ENCODE measurements around the gene PIGB. TPM values are rescaled to one million over a fixed set of nuclear protein-coding genes. Genes with fewer than 3 reads are reported as not detected.
"Not testable (repeated sequence)": the region's sequence is repeated elsewhere in the genome, so short reads cannot be mapped to it uniquely, and the experiment has no call there.

Gene PIGB
- total and polyA plus RNA-seq, 2 of the 13 experiments (the other 11 are each of a cell fraction or from before 2014, with no cell fraction given) = 14.5 to 19.1 TPM

DNA sequence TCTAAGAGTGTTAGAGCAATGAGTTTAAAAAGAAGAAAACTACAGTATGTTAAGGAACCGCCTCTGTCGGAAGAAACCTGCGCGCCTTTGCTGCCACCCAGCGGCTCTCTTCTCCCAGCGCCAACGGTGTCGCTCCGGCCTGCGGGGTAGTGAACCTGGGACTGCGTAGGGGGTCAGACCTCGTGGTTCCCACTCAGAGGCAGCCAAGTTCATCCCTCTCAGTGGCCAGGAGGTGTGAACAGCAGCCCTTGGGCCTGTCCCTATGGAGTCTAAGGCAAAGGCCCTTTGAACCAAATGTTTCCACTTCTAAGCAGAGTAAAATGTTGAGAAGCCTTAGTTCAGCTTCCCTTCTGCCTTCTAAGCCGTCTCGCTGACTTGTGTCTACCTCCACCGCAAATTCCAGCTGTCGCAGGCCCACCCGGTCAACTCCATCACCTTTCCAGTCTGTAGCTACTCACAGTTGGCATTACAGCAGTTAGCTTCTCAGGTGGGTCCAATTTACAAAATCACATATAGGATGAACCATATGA is 28.4 kb upstream of the PIGB start (continued):
- TF ChIP-seq PHF21A (CRISPR knock-in tag; IDR thresholded peaks at IDR 0.05) (no peak; the same call in 1 of the 2 replicates), ZBTB38 (CRISPR knock-in tag; IDR thresholded peaks at IDR 0.05) (no peak), NR2C2 (CRISPR knock-in tag; IDR thresholded peaks at IDR 0.05; ENCODE audit: borderline replicate concordance) (peak; percentile 54; the same call in 1 of the 2 replicates), GATAD2A (CRISPR knock-in tag; IDR thresholded peaks at IDR 0.05) (0 out of 2 replicates have a peak, but pooled peaks have one; percentile 30), ZNF121 (CRISPR knock-in tag; IDR thresholded peaks at IDR 0.05) (peak; percentile 37; the same call in 1 of the 2 replicates)
- TF ChIP-seq, protein P1, sequence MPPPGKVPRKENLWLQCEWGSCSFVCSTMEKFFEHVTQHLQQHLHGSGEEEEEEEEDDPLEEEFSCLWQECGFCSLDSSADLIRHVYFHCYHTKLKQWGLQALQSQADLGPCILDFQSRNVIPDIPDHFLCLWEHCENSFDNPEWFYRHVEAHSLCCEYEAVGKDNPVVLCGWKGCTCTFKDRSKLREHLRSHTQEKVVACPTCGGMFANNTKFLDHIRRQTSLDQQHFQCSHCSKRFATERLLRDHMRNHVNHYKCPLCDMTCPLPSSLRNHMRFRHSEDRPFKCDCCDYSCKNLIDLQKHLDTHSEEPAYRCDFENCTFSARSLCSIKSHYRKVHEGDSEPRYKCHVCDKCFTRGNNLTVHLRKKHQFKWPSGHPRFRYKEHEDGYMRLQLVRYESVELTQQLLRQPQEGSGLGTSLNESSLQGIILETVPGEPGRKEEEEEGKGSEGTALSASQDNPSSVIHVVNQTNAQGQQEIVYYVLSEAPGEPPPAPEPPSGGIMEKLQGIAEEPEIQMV (CRISPR knock-in tag; IDR thresholded peaks at IDR 0.05; ENCODE audit: low read depth) = 0 out of 2 replicates have a peak, but pooled peaks have one; percentile 56
- TF ChIP-seq, protein P2, sequence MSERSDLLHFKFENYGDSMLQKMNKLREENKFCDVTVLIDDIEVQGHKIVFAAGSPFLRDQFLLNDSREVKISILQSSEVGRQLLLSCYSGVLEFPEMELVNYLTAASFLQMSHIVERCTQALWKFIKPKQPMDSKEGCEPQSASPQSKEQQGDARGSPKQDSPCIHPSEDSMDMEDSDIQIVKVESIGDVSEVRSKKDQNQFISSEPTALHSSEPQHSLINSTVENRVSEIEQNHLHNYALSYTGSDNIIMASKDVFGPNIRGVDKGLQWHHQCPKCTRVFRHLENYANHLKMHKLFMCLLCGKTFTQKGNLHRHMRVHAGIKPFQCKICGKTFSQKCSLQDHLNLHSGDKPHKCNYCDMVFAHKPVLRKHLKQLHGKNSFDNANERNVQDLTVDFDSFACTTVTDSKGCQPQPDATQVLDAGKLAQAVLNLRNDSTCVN (CRISPR knock-in tag; IDR thresholded peaks at IDR 0.05; ENCODE audit: borderline replicate concordance) = no peak

DNA sequence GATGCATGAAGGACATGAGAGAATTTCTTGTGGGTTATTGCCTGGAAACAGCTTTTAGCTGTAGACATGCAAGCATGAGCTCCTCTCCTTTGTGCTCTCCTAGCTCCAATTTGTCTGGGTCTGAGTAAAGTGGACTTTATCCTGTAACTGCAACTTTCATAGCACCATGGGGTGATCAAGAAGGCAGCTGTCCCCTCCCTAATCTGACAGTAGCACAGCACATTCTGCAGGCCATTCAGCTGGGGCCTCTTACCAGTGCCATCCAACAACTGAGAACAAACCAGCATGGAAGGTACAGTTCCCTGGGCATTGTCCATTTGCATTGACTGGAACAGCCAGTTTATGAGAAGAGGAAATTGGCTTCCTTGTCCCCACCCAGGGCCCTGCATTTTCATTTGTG is 21.7 kb upstream of the PIGB start:
- no peak for DNase-seq (ENCODE audit: low spot score)
- intact Hi-C loops (cut with micrococcal nuclease; ENCODE audit: unreplicated experiment) = no loop called here

DNA sequence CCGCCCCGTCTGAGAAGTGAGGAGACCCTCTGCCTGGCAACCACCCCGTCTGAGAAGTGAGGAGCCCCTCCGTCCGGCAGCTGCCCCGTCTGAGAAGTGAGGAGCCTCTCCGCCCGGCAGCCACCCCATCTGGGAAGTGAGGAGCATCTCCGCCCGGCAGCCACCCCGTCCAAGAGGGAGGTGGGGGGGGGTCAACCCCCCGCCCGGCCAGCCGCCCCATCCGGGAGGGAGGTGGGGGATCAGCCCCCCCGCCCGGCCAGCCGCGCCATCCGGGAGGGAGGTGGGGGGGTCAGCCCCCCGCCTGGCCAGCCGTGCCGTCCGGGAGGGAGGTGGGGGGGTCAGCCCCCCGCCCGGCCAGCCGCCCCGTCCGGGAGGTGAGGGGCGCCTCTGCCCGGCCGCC is 16.2 kb upstream of the PIGB start:
- H3K27me3 ChIP-seq (ENCODE audit: control insufficient read depth in 1 of 2, insufficient read depth in 2 of 2, low read length in 2 of 2); H3K4me1 ChIP-seq (ENCODE audit: insufficient read depth, low read length); FAIRE-seq; H2AFZ ChIP-seq (ENCODE audit: low read length); ATAC-seq; in situ Hi-C loops (cut with HindIII; ENCODE audit: extremely low pct_ligation_motif_present, low pct_unique_long_range_greater_than_20kb); H3K4me2 ChIP-seq (ENCODE audit: low read depth, low read length); H3K79me2 ChIP-seq (ENCODE audit: insufficient read depth, low read length); intact Hi-C loops (cut with micrococcal nuclease; ENCODE audit: unreplicated experiment); H4K20me1 ChIP-seq (ENCODE audit: insufficient read depth, low read length); H3K9ac ChIP-seq (ENCODE audit: insufficient read depth, low read depth, low read length); BruUV-seq (replicated peaks); H3K9me3 ChIP-seq (ENCODE audit: low read length); H3K4me3 ChIP-seq (replicated peaks in 1 of 3; ENCODE audit: insufficient read depth in 1 of 3, low read depth in 2 of 3, low read length in 3 of 3); H3K36me3 ChIP-seq (replicated peaks in 1 of 2; ENCODE audit: control insufficient read depth in 1 of 2, insufficient read depth in 2 of 2, low read length in 2 of 2); POLR2A ChIA-PET; H3K27ac ChIP-seq (ENCODE audit: extremely low read length, insufficient read depth, low read length); CTCF ChIA-PET (ENCODE audit: low intra/inter-chr PET ratio, low total read pairs); DNase-seq (ENCODE audit: low spot score): not testable (repeated sequence)
- no CpG with 5 or more reads among the region's 32 CpGs for WGBS (ENCODE audit: low lambda C conversion rate)

More for the DNA sequence above, 21.7 kb upstream of the PIGB start:
- no TSS peak for BruUV-seq (replicated peaks)
- Histone ChIP-seq H3K79me2 (ENCODE audit: insufficient read depth, low read length) (no peaks in the 10 kb centered on the region), H3K9me3 (ENCODE audit: low read length) (no peaks in the 10 kb centered on the region), H3K27ac (ENCODE audit: extremely low read length, insufficient read depth, low read length) (no peak overlapping the region), H3K4me1 (ENCODE audit: insufficient read depth, low read length) (peaks cover 12% of the 10 kb centered on the region), H4K20me1 (ENCODE audit: insufficient read depth, low read length) (no peaks in the 10 kb centered on the region), H3K4me3 (replicated peaks in 1 of 3; ENCODE audit: insufficient read depth in 1 of 3, low read depth in 2 of 3, low read length in 3 of 3) (no peak overlapping the region), H3K27me3 (ENCODE audit: control insufficient read depth in 1 of 2, insufficient read depth in 2 of 2, low read length in 2 of 2) (no peaks in the 10 kb centered on the region), H3K4me2 (ENCODE audit: low read depth, low read length) (peak overlapping the region; percentile 4; the same call in 1 of the 2 replicates), H2AFZ (ENCODE audit: low read length) (no peak overlapping the region), H3K9ac (ENCODE audit: insufficient read depth, low read depth, low read length) (no peak overlapping the region), H3K36me3 (replicated peaks in 1 of 2; ENCODE audit: control insufficient read depth in 1 of 2, insufficient read depth in 2 of 2, low read length in 2 of 2) (no peaks in the 10 kb centered on the region)
- no peak for FAIRE-seq
- ATAC-seq = peak; percentile 75
- in situ Hi-C loops (cut with HindIII; ENCODE audit: extremely low pct_ligation_motif_present, low pct_unique_long_range_greater_than_20kb) = no loop called here
- POLR2A ChIA-PET = no interaction called here
- TF ChIP-seq HNF4A (CRISPR knock-in tag; IDR thresholded peaks at IDR 0.05) (peak; percentile 34), ZNF614 (CRISPR knock-in tag; IDR thresholded peaks at IDR 0.05; ENCODE audit: borderline replicate concordance) (no peak), ZNF644 (CRISPR knock-in tag; IDR thresholded peaks at IDR 0.05; ENCODE audit: low read depth) (0 out of 2 replicates have a peak, but pooled peaks have one; percentile 11), ZNF839 (CRISPR knock-in tag; IDR thresholded peaks at IDR 0.05; ENCODE audit: borderline replicate concordance) (no peak), ATF1 (CRISPR knock-in tag; IDR thresholded peaks at IDR 0.05) (no peak)
- CTCF ChIA-PET (ENCODE audit: low intra/inter-chr PET ratio, low total read pairs) = no interaction called here

Data from HepG2 (cell line).